ENCODE results near the gene GPR173. TPM values are rescaled to one million over a fixed set of nuclear protein-coding genes. Genes with fewer than 3 reads are reported as not detected.

The GPR173 gene
- total and polyA plus RNA-seq, 2 of the 8 experiments (the other 6 are each of a cell fraction or from before 2014, with no cell fraction given), result 7.0 to 11.3 TPM

DNA sequence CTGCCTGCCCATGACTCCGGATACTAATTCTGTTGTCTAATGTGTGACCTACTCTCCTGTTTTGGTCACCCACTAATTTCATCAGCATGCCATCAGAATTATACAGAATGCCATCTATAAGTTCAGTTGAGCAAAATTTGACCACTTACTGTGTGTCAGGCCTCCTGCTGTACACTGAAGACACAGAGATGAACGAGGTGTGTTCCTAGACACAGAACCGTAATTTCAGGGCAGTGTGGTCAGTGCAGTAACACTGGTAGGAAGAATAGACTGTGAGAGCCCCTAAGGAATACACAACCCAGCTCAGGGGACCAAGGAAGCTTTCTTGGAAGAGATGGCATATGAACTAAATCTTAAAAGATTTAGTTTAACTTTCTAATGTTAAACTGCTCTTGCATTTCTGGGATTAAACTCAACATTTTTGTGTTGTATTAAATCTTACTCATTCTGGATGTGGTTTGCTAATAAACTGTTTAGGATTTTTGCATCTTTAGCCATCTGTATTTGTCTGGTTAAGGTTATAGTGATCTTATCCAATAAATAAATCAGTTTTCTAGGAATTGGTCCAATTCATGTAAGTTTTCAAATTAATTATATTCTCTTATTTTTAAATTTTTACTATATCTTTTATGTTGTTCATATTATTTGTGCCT is 79.6 kb downstream of the GPR173 start:
- Histone ChIP-seq H3K9me3 (ENCODE audit: insufficient read depth in 2 of 2, low read depth in 1 of 2, low read length in 1 of 2) (no peaks in the 10 kb centered on the region), H2BK12ac (ENCODE audit: low read depth, low read length) (no peak overlapping the region), H2BK120ac (replicated peaks; ENCODE audit: low read depth, low read length) (no peak overlapping the region), H4K91ac (replicated peaks; ENCODE audit: insufficient read length, low read length) (no peak overlapping the region), H3K4me1 (replicated peaks in 1 of 4; ENCODE audit: control insufficient read depth in 3 of 4, insufficient read depth in 4 of 4, low read length in 3 of 4) (no peaks in the 10 kb centered on the region), H3K36me3 (ENCODE audit: control insufficient read depth in 2 of 4, insufficient read depth in 4 of 4, low read length in 3 of 4) (peaks cover 0 to 2% (median 0%) of the 10 kb centered on the region in 4 experiments; a peak in 1 of 8 replicates), H2AFZ (ENCODE audit: low read length) (no peak overlapping the region), H4K5ac (ENCODE audit: insufficient read length, low read depth, low read length) (no peak overlapping the region), H3K4ac (replicated peaks; ENCODE audit: insufficient read length, low read depth, low read length) (no peak overlapping the region), H3K23ac (ENCODE audit: insufficient read length) (no peak overlapping the region), H2AK5ac (ENCODE audit: low read depth, low read length) (no peak overlapping the region), H3K27ac (ENCODE audit: low read depth, low read length) (no peak overlapping the region), H4K8ac (ENCODE audit: extremely low read depth, insufficient read depth, low read length) (no peak overlapping the region), H3K4me3 (ENCODE audit: extremely low read depth in 1 of 4, insufficient read depth in 2 of 4, low read depth in 3 of 4, low read length in 4 of 4) (no peak overlapping the region), H2BK5ac (ENCODE audit: low read depth, low read length) (no peak overlapping the region), H3K4me2 (ENCODE audit: insufficient read depth in 1 of 2, low read depth in 2 of 2, low read length in 2 of 2) (no peak overlapping the region), H3K14ac (ENCODE audit: insufficient read length) (no peak overlapping the region), H3K23me2 (ENCODE audit: low read depth, low read length) (no peaks in the 10 kb centered on the region), H3K9ac (replicated peaks in 1 of 4; ENCODE audit: extremely low read depth in 1 of 4, low read depth in 3 of 4, low read length in 3 of 4) (no peak overlapping the region), H4K20me1 (replicated peaks in 1 of 2; ENCODE audit: control insufficient read depth in 1 of 2, insufficient read depth in 2 of 2, low read length in 2 of 2) (no peaks in the 10 kb centered on the region), H3K18ac (ENCODE audit: extremely low read depth, low read length) (no peak overlapping the region), H3K79me2 (ENCODE audit: control insufficient read depth in 1 of 2, insufficient read depth in 2 of 2, low read length in 2 of 2) (no peaks in the 10 kb centered on the region; a peak in 1 of 4 replicates), H2BK15ac (ENCODE audit: low read length) (no peak overlapping the region), H3K56ac (replicated peaks; ENCODE audit: insufficient read length, low read depth, low read length) (no peak overlapping the region), H3K79me1 (ENCODE audit: low read depth, low read length) (no peaks in the 10 kb centered on the region), H3K27me3 (replicated peaks in 1 of 4; ENCODE audit: control insufficient read depth in 3 of 4, extremely low read depth in 1 of 4, insufficient read depth in 3 of 4, low read length in 3 of 4) (no peaks in the 10 kb centered on the region), H2BK20ac (ENCODE audit: low read length) (no peak overlapping the region)
- WGBS, 2 experiments (ENCODE audit: extremely low coverage in 1 of 2, insufficient coverage in 1 of 2, insufficient read length in 1 of 2, insufficient replicate concordance in 2 of 2, low coverage in 1 of 2, low lambda C conversion rate in 2 of 2, missing lambda C conversion rate in 1 of 2), result 100% methylated on average over 2 of the region's 3 CpGs; no CpG with 5 or more reads in 1 of the 2 experiments
- no peak for DNase-seq (ENCODE audit: low read depth in 1 of 2, low spot score in 2 of 2)
- POLR2A ChIA-PET (ENCODE audit: partially characterized antibody), result no interaction called here
- CTCF ChIA-PET (ENCODE audit: partially characterized antibody), result interaction anchor here (1.1 kb wide), 1 partner anchor 40 kb away, joined by 4 read pairs; no protein-coding TSS in a partner anchor
- no peak for FAIRE-seq
- no peak for TF ChIP-seq POLR2AphosphoS5 (IDR thresholded peaks at IDR 0.05; ENCODE audit: low read depth, low read length)
